SK-N-SH treated with all-trans-retinoic acid at 6 μM for 48 hours (cell line): Measurements from ENCODE around the gene LRRN4CL.

Source experiments
- ATAC-seq: fragments of 200-7000 bp; cut with Tn5 transposase; 3 replicates; pipeline ENCODE4 v1.9.1; 2020; ENCODE audit warnings: mild to moderate bottlenecking, moderate library complexity
- ARNTL ChIP-seq: fragments of 450-650 bp; formaldehyde crosslinking; IDR thresholded peaks from 2 replicates; pipeline ENCODE4 v1.5.0; 2020; ENCODE audit warnings: low read depth, mild to moderate bottlenecking, moderate library complexity, borderline replicate concordance
- BACH2 ChIP-seq: fragments of 250-450 bp; sonication (Bioruptor Pico); IDR thresholded peaks from 2 replicates; pipeline ENCODE4 v1.9.0; 2021; ENCODE audit warnings: mild to moderate bottlenecking, borderline replicate concordance
- CSDC2 ChIP-seq: fragments of 250-450 bp; sonication (Bioruptor Pico); IDR thresholded peaks from 2 replicates; pipeline ENCODE4 v1.5.0; 2020; ENCODE audit warnings: mild to moderate bottlenecking, moderate library complexity
- ESRRG ChIP-seq: fragments of 250-450 bp; sonication (Bioruptor Pico); IDR thresholded peaks from 2 replicates; pipeline ENCODE4 v1.6.1; 2021; ENCODE audit warnings: mild to moderate bottlenecking
- GLIS3 ChIP-seq: fragments of 250-450 bp; sonication (Bioruptor Pico); IDR thresholded peaks from 2 replicates; pipeline ENCODE4 v1.5.0; 2020; ENCODE audit warnings: mild to moderate bottlenecking, moderate library complexity
- ISL1 ChIP-seq: fragments of 250-450 bp; sonication (Bioruptor Pico); IDR thresholded peaks from 2 replicates; pipeline ENCODE4 v2.1.2; 2022; ENCODE audit warnings: mild to moderate bottlenecking, moderate library complexity
- OSR1 ChIP-seq: fragments of 250-450 bp; sonication (Bioruptor Pico); IDR thresholded peaks from 2 replicates; pipeline ENCODE4 v1.8.0; 2022; ENCODE audit warnings: moderate library complexity, mild to moderate bottlenecking, inconsistent platforms
- PPARA ChIP-seq: fragments of 250-450 bp; sonication (Bioruptor Pico); IDR thresholded peaks from 2 replicates; pipeline ENCODE4 v1.5.0; 2020; ENCODE audit warnings: mild to moderate bottlenecking, borderline replicate concordance
- RARB ChIP-seq: fragments of 250-450 bp; sonication (Bioruptor Pico); IDR thresholded peaks from 2 replicates; pipeline ENCODE4 v1.8.0; 2021; ENCODE audit warnings: mild to moderate bottlenecking, moderate library complexity
- SNAI2 ChIP-seq: fragments of 250-450 bp; sonication (Bioruptor Pico); IDR thresholded peaks from 2 replicates; pipeline ENCODE4 v1.5.0; 2020; ENCODE audit warnings: mild to moderate bottlenecking, moderate library complexity
- TCF4 ChIP-seq: fragments of 250-450 bp; sonication (Bioruptor Pico); IDR thresholded peaks from 2 replicates; pipeline ENCODE4 v1.8.0; 2021; ENCODE audit warnings: mild to moderate bottlenecking, moderate library complexity, borderline replicate concordance
- TOX ChIP-seq: fragments of 250-450 bp; sonication (Bioruptor Pico); IDR thresholded peaks from 2 replicates; pipeline ENCODE4 v1.8.0; 2021; ENCODE audit warnings: mild to moderate bottlenecking, moderate library complexity, borderline replicate concordance
- ZC3H10 ChIP-seq: fragments of 250-450 bp; sonication (Bioruptor Pico); IDR thresholded peaks from 2 replicates; pipeline ENCODE4 v1.5.1; 2021; ENCODE audit warnings: mild to moderate bottlenecking, moderate library complexity
- ZFP3 ChIP-seq: fragments of 250-450 bp; sonication (Bioruptor Pico); IDR thresholded peaks from 2 replicates; pipeline ENCODE4 v1.5.0; 2020; ENCODE audit warnings: mild to moderate bottlenecking, moderate library complexity
- ZFP30 ChIP-seq: fragments of 450-650 bp; formaldehyde crosslinking; IDR thresholded peaks from 2 replicates; pipeline ENCODE4 v1.5.0; 2022; ENCODE audit warnings: mild to moderate bottlenecking, moderate library complexity
- ZNF565 ChIP-seq: fragments of 450-650 bp; formaldehyde crosslinking; conservative IDR thresholded peaks from 2 replicates; pipeline ENCODE4 v1.5.0; 2020; ENCODE audit warnings: low read depth, mild to moderate bottlenecking, moderate library complexity
- ZNF70 ChIP-seq: fragments of 450-650 bp; formaldehyde crosslinking; IDR thresholded peaks from 2 replicates; pipeline ENCODE4 v1.5.0; 2020; ENCODE audit warnings: mild to moderate bottlenecking, moderate library complexity
- ZNF8 ChIP-seq: fragments of 450-650 bp; formaldehyde crosslinking; IDR thresholded peaks from 2 replicates; pipeline ENCODE4 v1.5.0; 2020; ENCODE audit warnings: mild to moderate bottlenecking, moderate library complexity
- TF ChIP-seq, protein P1 (sequence below): fragments of 250-450 bp; sonication (Bioruptor Pico); IDR thresholded peaks from 2 replicates; pipeline ENCODE4 v1.8.0; 2021; ENCODE audit warnings: low read depth, mild to moderate bottlenecking, moderate library complexity, borderline replicate concordance
- TF ChIP-seq, protein P2 (sequence below): fragments of 250-450 bp; sonication (Bioruptor Pico); IDR thresholded peaks from 2 replicates; pipeline ENCODE4 v1.8.0; 2020; ENCODE audit warnings: mild to moderate bottlenecking, moderate library complexity, borderline replicate concordance
- TF ChIP-seq, protein P3 (sequence below): fragments of 250-450 bp; sonication (Bioruptor Pico); IDR thresholded peaks from 2 replicates; pipeline ENCODE4 v1.5.1; 2021; ENCODE audit warnings: mild to moderate bottlenecking, moderate library complexity
- TF ChIP-seq, protein P4 (sequence below): fragments of 250-450 bp; sonication (Bioruptor Pico); IDR thresholded peaks from 2 replicates; pipeline ENCODE4 v1.5.0; 2020; ENCODE audit warnings: mild to moderate bottlenecking, moderate library complexity

The LRRN4CL gene

DNA sequence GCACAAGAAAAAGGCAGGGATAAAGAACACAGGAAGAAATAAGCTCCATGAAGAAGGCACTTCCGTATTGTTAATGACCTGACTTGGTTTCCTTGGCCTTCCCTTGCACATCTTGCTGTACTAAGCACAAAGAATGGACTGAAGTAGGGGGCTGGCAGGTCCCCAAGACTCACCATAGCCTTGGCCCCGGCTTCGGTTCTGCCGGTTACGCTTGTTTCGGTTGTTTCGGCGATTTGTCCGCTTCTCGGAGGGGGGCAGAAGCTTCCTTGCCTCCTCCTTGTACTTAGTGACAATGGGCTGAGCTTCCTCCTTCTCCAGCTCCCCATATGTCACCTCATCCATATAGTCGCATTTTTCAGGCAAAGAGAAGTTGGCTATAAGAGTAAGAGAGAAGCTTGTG lies 27.5 kb upstream of the LRRN4CL start (continued):
- TF ChIP-seq, protein P1, sequence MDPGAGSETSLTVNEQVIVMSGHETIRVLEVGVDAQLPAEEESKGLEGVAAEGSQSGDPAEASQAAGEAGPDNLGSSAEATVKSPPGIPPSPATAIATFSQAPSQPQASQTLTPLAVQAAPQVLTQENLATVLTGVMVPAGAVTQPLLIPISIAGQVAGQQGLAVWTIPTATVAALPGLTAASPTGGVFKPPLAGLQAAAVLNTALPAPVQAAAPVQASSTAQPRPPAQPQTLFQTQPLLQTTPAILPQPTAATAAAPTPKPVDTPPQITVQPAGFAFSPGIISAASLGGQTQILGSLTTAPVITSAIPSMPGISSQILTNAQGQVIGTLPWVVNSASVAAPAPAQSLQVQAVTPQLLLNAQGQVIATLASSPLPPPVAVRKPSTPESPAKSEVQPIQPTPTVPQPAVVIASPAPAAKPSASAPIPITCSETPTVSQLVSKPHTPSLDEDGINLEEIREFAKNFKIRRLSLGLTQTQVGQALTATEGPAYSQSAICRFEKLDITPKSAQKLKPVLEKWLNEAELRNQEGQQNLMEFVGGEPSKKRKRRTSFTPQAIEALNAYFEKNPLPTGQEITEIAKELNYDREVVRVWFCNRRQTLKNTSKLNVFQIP (CRISPR knock-in tag): no peak
- TF ChIP-seq ZNF565 (CRISPR knock-in tag): no peak

DNA sequence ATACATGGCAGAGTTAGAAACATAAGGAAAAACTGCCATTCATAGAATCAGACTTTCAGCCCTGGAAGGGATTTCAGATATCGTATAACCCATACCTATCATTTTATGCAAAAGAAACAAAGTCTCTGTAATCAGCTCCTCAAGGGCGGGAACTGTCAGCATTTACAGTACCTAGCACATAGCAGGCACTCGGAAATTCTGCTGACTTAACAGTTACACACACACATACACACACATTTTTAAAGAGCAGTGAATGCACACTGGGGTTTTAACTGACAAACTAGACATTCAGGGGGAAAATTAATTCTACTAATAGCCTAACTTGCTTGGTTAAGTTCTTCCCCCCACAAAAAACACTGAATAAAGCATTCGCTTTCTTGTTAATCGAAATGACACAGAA lies 26.9 kb upstream of the LRRN4CL start:
- TF ChIP-seq OSR1: no peak
- TF ChIP-seq BACH2 (CRISPR knock-in tag): no peak
- no peak for TF ChIP-seq ZFP3
- no peak for TF ChIP-seq TCF4 (CRISPR knock-in tag)
- TF ChIP-seq CSDC2 (CRISPR knock-in tag): no peak
- TF ChIP-seq GLIS3 (CRISPR knock-in tag): no peak
- TF ChIP-seq, protein P2, sequence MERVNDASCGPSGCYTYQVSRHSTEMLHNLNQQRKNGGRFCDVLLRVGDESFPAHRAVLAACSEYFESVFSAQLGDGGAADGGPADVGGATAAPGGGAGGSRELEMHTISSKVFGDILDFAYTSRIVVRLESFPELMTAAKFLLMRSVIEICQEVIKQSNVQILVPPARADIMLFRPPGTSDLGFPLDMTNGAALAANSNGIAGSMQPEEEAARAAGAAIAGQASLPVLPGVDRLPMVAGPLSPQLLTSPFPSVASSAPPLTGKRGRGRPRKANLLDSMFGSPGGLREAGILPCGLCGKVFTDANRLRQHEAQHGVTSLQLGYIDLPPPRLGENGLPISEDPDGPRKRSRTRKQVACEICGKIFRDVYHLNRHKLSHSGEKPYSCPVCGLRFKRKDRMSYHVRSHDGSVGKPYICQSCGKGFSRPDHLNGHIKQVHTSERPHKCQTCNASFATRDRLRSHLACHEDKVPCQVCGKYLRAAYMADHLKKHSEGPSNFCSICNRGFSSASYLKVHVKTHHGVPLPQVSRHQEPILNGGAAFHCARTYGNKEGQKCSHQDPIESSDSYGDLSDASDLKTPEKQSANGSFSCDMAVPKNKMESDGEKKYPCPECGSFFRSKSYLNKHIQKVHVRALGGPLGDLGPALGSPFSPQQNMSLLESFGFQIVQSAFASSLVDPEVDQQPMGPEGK (CRISPR knock-in tag): no peak
- TF ChIP-seq ZC3H10 (CRISPR knock-in tag): no peak
- TF ChIP-seq ZNF565 (CRISPR knock-in tag): no peak
- no peak for TF ChIP-seq ZFP30 (CRISPR knock-in tag)
- no peak for TF ChIP-seq ISL1 (CRISPR knock-in tag)
- no peak for TF ChIP-seq ZNF70 (CRISPR knock-in tag)
- TF ChIP-seq, protein P3, sequence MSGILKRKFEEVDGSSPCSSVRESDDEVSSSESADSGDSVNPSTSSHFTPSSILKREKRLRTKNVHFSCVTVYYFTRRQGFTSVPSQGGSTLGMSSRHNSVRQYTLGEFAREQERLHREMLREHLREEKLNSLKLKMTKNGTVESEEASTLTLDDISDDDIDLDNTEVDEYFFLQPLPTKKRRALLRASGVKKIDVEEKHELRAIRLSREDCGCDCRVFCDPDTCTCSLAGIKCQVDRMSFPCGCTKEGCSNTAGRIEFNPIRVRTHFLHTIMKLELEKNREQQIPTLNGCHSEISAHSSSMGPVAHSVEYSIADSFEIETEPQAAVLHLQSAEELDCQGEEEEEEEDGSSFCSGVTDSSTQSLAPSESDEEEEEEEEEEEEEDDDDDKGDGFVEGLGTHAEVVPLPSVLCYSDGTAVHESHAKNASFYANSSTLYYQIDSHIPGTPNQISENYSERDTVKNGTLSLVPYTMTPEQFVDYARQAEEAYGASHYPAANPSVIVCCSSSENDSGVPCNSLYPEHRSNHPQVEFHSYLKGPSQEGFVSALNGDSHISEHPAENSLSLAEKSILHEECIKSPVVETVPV (CRISPR knock-in tag): no peak
- ATAC-seq: no peak

DNA sequence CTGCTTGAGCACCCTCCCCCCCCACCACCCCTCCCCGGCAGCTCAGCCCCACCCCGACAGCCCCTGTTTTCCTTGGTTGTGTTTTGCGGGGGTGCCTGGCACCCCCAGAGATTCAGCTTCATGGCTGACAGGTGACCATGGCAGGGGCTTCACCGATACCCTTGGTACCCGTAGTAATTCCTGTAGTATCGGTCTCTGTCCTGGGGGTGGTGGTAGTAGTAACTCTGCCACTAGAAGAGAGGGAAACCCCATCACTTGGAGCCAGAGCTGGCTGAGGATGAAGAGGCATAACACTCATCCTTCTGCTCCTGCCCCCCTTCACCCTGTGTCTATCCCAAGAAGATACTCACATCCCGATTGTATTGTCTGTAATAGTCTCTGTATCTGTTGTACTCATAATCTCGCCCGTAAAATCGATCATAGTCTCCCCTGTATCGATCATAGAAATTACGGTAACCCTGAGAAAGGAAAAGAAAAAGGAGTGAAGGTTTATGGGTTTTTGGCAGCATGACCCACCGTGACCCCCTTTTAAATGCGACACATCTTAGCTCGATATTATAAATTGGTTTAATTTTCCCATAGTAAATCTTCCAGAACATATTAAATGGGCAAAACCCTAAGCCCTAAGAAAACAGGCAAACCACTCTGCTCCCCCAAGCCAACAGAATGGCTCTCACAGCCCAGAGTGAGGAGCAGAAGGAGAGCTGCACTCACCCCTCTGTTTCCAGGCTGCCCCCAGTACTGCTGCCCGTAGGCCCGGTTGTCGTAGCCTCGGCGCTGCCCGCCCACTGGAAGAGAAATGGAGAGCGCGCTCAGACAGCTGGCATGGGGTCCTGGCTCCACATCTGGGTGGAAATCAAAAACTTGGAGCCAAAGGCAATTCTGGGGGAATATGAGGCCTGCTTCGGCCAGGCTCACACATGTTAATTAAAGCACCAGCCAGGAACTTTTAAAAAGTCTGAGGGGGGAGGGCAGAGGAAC lies 26.1 kb upstream of the LRRN4CL start:
- TF ChIP-seq ARNTL (CRISPR knock-in tag) (no peak), ZNF8 (CRISPR knock-in tag) (no peak), PPARA (CRISPR knock-in tag) (no peak), CSDC2 (CRISPR knock-in tag) (no peak), BACH2 (CRISPR knock-in tag) (no peak), ESRRG (CRISPR knock-in tag) (no peak), RARB (CRISPR knock-in tag) (no peak), TCF4 (CRISPR knock-in tag) (no peak), ZFP30 (CRISPR knock-in tag) (no peak), OSR1 (no peak), ZC3H10 (CRISPR knock-in tag) (no peak), SNAI2 (no peak), TOX (CRISPR knock-in tag) (no peak), ZNF70 (CRISPR knock-in tag) (no peak), GLIS3 (CRISPR knock-in tag) (no peak), ZFP3 (no peak)
- TF ChIP-seq, protein P1 (CRISPR knock-in tag): no peak
- TF ChIP-seq, protein P2 (CRISPR knock-in tag): no peak
- TF ChIP-seq, protein P4, sequence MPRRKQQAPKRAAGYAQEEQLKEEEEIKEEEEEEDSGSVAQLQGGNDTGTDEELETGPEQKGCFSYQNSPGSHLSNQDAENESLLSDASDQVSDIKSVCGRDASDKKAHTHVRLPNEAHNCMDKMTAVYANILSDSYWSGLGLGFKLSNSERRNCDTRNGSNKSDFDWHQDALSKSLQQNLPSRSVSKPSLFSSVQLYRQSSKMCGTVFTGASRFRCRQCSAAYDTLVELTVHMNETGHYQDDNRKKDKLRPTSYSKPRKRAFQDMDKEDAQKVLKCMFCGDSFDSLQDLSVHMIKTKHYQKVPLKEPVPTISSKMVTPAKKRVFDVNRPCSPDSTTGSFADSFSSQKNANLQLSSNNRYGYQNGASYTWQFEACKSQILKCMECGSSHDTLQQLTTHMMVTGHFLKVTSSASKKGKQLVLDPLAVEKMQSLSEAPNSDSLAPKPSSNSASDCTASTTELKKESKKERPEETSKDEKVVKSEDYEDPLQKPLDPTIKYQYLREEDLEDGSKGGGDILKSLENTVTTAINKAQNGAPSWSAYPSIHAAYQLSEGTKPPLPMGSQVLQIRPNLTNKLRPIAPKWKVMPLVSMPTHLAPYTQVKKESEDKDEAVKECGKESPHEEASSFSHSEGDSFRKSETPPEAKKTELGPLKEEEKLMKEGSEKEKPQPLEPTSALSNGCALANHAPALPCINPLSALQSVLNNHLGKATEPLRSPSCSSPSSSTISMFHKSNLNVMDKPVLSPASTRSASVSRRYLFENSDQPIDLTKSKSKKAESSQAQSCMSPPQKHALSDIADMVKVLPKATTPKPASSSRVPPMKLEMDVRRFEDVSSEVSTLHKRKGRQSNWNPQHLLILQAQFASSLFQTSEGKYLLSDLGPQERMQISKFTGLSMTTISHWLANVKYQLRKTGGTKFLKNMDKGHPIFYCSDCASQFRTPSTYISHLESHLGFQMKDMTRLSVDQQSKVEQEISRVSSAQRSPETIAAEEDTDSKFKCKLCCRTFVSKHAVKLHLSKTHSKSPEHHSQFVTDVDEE (CRISPR knock-in tag): no peak
- TF ChIP-seq, protein P3 (CRISPR knock-in tag): no peak
- no peak for ATAC-seq
